ENCODE results near the gene KRTAP19-4. TPM values are rescaled to one million over a fixed set of nuclear protein-coding genes. Genes with fewer than 3 reads are reported as not detected.

KRTAP19-4 gene
- polyA plus RNA-seq, 1 donor (not counting 4 experiments of a cell fraction or from before 2014, with no cell fraction given): not detected

- dilution Hi-C loops (cut with MboI; ENCODE audit: extremely low pct_ligation_motif_present, low sequenced_read_pairs): no loop called here
These were observed 49.9 kb downstream of the KRTAP19-4 start for GRCh38 chr21:30447056-30447455.

More at GRCh38 chr21:30447056-30447455, 49.9 kb downstream of the KRTAP19-4 start:
- H3K27me3 ChIP-seq (ENCODE audit: control insufficient read depth, extremely low read depth, insufficient read depth, low read length): no peaks in the 10 kb centered on the region
- no peak for FAIRE-seq
- no peak overlapping the region for H3K9ac ChIP-seq (ENCODE audit: control insufficient read depth, extremely low read depth, insufficient read depth, low read length)
- no peak overlapping the region for H2AFZ ChIP-seq (ENCODE audit: control insufficient read depth, low read length)
- no peak overlapping the region for H3K27ac ChIP-seq (ENCODE audit: control insufficient read depth, insufficient read depth, low read length)
- H4K20me1 ChIP-seq (ENCODE audit: control insufficient read depth, extremely low read depth, insufficient read depth, low read length): no peaks in the 10 kb centered on the region
- H3K36me3 ChIP-seq (ENCODE audit: control insufficient read depth in 2 of 2, extremely low read depth in 1 of 2, insufficient read depth in 2 of 2, low read length in 2 of 2): no peaks in the 10 kb centered on the region
- no peaks in the 10 kb centered on the region for H3K9me1 ChIP-seq (ENCODE audit: control insufficient read depth, extremely low read depth, insufficient read depth, low read length)
- TF ChIP-seq CTCF (optimal IDR thresholded peaks at IDR 0.05 in 1 of 3, IDR thresholded peaks at IDR 0.05 in 1 of 3, conservative IDR thresholded peaks at IDR 0.05 in 1 of 3; ENCODE audit: extremely low read depth in 1 of 3, insufficient read depth in 2 of 3, low read length in 3 of 3) (no peak), EZH2 (IDR thresholded peaks at IDR 0.05; ENCODE audit: low read length) (no peak)
- no peak overlapping the region for H3K4me2 ChIP-seq (ENCODE audit: control insufficient read depth, extremely low read depth, insufficient read depth, low read depth, low read length)
- no peaks in the 10 kb centered on the region for H3K4me1 ChIP-seq (ENCODE audit: control insufficient read depth, extremely low read depth, insufficient read depth, low read length)
- no peaks in the 10 kb centered on the region for H3K79me2 ChIP-seq (ENCODE audit: control insufficient read depth, insufficient read depth, low read length)
- no peak overlapping the region for H3K4me3 ChIP-seq (ENCODE audit: control insufficient read depth in 2 of 3, extremely low read depth in 1 of 3, insufficient read depth in 2 of 3, low read depth in 1 of 3, low read length in 3 of 3)
- no peaks in the 10 kb centered on the region for H3K9me3 ChIP-seq (ENCODE audit: control insufficient read depth, low read depth, low read length)
- no peak for DNase-seq (ENCODE audit: low read depth, low spot score)

Small RNAs within 50 kb of the gene (small RNA-seq; reads per million reads assigned to genes)
- gene AP000567.1 (ENCODE audit: insufficient read length in 3 of 3, low read depth in 3 of 3, low replicate concordance in 1 of 3): 0 reads per million in 3 experiments
- gene KRTAP19-10P (ENCODE audit: insufficient read length in 3 of 3, low read depth in 3 of 3, low replicate concordance in 1 of 3): 0 reads per million in 3 experiments
- 0 reads per million in 3 experiments for gene KRTAP19-11P (ENCODE audit: insufficient read length in 3 of 3, low read depth in 3 of 3, low replicate concordance in 1 of 3)
- 0 reads per million in 3 experiments for gene KRTAP19-9P (ENCODE audit: insufficient read length in 3 of 3, low read depth in 3 of 3, low replicate concordance in 1 of 3)

Other genes with a start within 250 kb of the KRTAP19-4 start
- not detected in 3 replicates for gene KRTAP24-1, start 214.2 kb downstream of the KRTAP19-4 start, polyA plus RNA-seq
- not detected in 3 replicates for gene KRTAP25-1, start 207.7 kb downstream of the KRTAP19-4 start, polyA plus RNA-seq
- gene KRTAP26-1, start 176.8 kb downstream of the KRTAP19-4 start, polyA plus RNA-seq: not detected in 3 replicates
- gene KRTAP27-1, start 159.5 kb downstream of the KRTAP19-4 start, polyA plus RNA-seq: not detected in 3 replicates
- not detected in 3 replicates for gene KRTAP23-1, start 148.6 kb downstream of the KRTAP19-4 start, polyA plus RNA-seq
- gene KRTAP13-2, start 124.9 kb downstream of the KRTAP19-4 start, polyA plus RNA-seq: not detected in 3 replicates
- gene KRTAP13-1, start 101.1 kb downstream of the KRTAP19-4 start, polyA plus RNA-seq: not detected in 3 replicates
- not detected in 3 replicates for gene KRTAP13-3, start 71.2 kb downstream of the KRTAP19-4 start, polyA plus RNA-seq
- gene KRTAP13-4, start 66.9 kb downstream of the KRTAP19-4 start, polyA plus RNA-seq: not detected in 3 replicates
- not detected in 3 replicates for gene KRTAP15-1, start 56.9 kb downstream of the KRTAP19-4 start, polyA plus RNA-seq
- 0.44 to 0.72 TPM in 2 of 3 replicates, not detected in the other for gene KRTAP19-1, start 16.8 kb downstream of the KRTAP19-4 start, polyA plus RNA-seq
- gene KRTAP19-2, start 9.7 kb downstream of the KRTAP19-4 start, polyA plus RNA-seq: not detected in 3 replicates
- gene KRTAP19-3, start 5.2 kb downstream of the KRTAP19-4 start, polyA plus RNA-seq: not detected in 3 replicates
- not detected in 3 replicates for gene KRTAP19-5, start 5.0 kb upstream of the KRTAP19-4 start, polyA plus RNA-seq
- not detected in 3 replicates for gene KRTAP19-6, start 44.7 kb upstream of the KRTAP19-4 start, polyA plus RNA-seq
- not detected in 3 replicates for gene KRTAP19-7, start 64.1 kb upstream of the KRTAP19-4 start, polyA plus RNA-seq
- gene KRTAP22-2, start 93.2 kb upstream of the KRTAP19-4 start, polyA plus RNA-seq: not detected in 3 replicates
- not detected in 3 replicates for gene KRTAP6-3, start 95.3 kb upstream of the KRTAP19-4 start, polyA plus RNA-seq
- gene KRTAP6-2, start 101.7 kb upstream of the KRTAP19-4 start, polyA plus RNA-seq: not detected in 3 replicates
- not detected in 3 replicates for gene KRTAP22-1, start 103.9 kb upstream of the KRTAP19-4 start, polyA plus RNA-seq
- gene KRTAP6-1, start 116.8 kb upstream of the KRTAP19-4 start, polyA plus RNA-seq: not detected in 3 replicates
- gene KRTAP20-1, start 119.3 kb upstream of the KRTAP19-4 start, polyA plus RNA-seq: not detected in 3 replicates
- gene KRTAP20-4, start 123.5 kb upstream of the KRTAP19-4 start, polyA plus RNA-seq: not detected in 3 replicates
- not detected in 3 replicates for gene KRTAP20-2, start 138.0 kb upstream of the KRTAP19-4 start, polyA plus RNA-seq
- not detected in 3 replicates for gene KRTAP20-3, start 145.7 kb upstream of the KRTAP19-4 start, polyA plus RNA-seq
- gene KRTAP21-3, start 221.6 kb upstream of the KRTAP19-4 start, polyA plus RNA-seq: not detected in 3 replicates

Measured in keratinocyte (primary cell).